ENCODE measurements around the gene ZNF598.

ZNF598 gene

DNA sequence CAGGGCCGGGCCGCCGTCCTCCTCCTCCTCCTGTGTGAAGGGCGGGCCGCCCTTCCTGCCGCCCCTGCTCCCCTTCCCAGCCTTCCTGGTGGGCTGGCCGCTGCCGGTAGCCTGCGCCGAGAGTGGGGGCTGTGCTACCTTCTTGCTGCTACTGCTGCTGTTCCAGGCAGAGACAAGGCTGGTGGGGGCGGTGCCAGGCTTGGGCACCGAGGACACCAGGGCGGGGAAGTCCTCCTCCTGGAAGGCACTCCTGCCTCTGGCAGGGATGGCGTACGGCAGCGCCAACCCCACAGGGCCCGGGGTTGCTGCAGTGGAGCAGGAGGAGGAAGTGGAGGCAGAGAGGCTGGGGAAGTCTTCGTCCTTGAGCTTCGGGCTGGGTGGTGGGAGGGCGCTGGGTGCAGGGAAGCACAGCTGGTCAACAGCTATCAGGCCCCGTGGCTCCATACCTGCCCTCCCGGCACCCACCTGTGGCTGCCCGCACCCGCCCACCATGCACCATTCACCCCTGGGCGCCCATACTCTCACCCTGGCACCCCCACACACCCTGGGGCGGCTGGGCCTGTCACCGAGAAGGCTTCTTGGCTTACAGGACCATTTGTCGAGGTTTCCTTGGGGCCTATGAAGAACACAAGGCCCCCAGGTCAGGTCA is 9.6 kb downstream of the ZNF598 start:
- intact Hi-C loops (cut with DNase I), result no loop called here
- DNase-seq, result peak in 28 of 42 donors; percentile 30 to 87 (median 58)

DNA sequence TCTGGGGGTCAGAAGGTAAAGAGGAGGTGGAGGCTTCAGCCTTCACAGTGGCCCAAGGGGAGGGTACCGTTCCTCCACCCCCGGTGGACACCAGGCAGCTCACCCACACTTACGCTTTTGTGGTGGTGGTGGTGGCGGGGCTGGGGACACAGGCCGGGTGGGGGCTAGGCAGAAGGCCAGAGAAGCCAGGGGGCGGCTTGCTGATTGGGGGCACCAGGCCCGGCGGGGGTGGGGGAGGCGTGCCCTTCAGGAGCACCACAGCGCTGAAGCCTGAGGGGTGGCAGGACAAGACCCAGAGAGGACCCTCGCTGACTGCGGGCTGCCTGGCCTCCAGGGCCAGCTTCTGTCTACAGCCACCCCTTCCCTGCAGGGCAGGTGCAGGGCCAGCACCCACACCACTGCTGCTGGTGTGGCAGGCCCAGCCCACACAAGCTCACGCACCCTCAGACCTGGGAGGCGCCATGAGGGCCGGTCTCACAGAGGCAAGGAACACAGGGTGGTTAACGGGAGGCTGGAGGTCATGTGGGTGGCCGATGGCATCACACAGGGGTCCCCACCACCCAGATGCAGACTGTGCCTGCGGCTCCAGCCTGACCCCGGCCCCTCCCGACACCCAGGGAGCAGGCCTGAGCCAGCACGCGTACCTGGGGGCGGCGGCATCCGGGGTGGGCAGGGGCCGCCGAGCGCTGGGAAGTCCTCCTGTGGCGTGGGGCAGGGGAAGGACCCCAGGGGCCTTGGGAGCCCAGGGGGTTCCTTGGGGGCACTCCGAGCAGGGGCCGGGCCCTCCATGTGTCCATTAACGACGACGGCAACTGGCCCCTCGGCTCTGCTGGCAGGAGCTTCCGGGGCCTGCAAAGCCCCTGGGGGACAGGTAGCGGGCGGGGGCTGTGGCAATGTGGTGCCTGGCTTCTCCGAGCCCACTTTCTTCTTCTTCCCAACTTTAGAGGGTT is 10.5 kb downstream of the ZNF598 start:
- intact Hi-C loops (cut with DNase I), result no loop called here
- no peak for DNase-seq

DNA sequence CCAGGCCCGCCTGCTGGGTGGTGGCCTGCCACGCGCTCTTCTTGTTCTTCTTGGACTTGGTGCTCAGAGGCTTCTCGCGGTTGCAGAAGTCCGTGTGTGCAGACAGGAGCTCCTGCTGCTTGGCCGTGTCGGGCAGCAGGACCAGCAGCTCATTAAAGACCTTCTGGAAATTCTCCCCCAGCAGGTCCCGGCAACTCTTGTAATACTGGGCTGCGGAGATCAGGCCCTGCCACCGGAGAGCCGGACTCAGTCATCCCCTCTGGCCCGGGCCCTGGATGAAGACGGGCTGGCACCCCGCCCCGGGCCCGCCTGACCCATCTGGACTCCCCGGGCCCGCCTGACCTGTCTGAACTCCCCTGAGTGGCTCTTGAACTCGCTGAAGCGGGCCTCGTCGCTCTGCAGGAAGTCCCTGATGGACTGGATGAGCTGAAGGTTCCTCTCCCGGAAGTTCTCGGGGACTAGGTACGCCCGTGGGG is 11.2 kb downstream of the ZNF598 start:
- no peak for DNase-seq
- intact Hi-C loops (cut with DNase I), result no loop called here

DNA sequence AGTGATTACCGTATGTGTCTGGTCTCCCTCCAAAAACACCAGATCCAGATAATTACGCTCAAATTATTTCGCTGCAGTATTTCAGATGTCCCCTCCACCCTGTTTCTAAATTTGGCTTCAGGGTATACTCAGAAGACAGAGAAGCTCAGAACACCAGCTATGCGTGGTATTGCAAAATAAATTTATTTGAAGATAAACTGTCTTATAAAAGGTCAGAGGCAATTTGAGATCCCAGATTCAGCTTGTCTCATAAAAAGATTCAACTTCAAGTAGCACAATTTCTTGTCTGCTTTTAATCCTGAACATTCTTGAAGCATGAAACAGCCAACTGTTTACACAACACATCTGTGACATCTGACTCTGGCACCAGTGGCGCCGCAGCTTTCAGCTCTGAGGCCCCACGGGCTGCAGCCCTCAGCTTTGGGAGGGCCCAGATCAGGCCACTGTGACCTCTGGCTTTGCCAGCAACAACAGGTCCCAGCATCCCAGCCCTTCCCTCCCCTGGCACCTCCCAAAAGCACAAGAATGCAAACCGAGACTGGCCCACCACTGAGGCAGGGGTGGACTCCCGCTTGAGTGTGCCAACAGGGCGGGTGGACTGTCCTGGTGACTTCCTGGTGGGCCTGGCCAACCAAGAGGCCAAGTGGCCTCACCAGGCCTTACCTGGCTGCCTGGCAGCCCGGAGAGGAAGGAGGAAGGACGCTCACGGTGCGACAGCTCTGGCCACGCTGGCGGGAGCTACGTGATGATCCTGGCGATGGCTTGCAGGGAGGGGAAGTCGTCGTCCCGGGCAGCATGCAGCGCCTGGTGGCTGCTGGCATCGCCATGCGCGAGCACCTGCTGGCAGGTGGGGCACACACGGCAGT is 11.9 kb downstream of the ZNF598 start:
- intact Hi-C loops (cut with DNase I), result no loop called here
- no peak for DNase-seq

DNA sequence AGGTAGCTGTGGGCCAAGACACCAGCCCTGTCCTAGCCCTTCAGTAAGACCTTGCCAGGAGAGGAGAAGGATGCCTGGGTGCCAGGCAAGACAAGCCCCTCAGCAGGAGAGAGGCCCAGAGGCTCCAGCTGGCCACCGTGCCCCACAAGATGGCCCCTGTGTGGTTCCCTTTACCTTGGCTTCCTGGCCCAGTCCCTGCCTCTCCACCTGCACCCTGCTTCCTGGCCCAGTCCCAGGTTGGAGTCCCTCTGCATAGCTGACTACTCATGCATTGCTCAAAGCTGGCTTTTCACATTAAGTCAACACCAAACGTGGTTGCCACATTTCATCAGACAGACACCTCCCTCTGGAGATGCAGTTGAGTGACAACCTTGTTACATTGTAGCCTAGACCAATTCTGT is 15.9 kb downstream of the ZNF598 start:
- intact Hi-C loops (cut with DNase I), result no loop called here
- no peak for DNase-seq

DNA sequence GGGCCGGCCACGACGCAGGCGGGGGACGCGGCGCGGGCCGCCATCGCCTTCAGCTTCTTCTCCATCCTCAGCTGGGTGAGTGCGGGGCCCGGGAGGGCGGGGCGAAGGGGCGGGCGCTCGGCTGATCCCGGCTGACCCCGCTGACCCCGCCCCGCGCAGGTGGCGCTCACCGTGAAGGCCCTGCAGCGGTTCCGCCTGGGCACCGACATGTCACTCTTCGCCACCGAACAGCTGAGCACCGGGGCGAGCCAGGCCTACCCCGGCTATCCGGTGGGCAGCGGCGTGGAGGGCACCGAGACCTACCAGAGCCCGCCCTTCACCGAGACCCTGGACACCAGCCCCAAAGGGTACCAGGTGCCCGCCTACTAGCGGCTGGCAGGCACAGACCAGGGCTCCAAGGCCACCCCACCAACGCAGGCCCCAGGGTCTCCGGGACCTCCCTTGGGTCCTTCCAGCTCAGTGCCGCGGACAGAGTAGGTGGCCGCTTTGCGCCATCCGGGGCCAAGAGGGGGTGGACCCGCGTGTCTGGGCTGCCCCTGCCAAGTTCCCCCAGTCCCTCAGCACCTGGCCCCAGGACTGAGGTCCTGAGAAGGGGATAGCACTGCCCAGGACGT is 16.8 kb downstream of the ZNF598 start:
- DNase-seq, result no peak
- intact Hi-C loops (cut with DNase I), result no loop called here

DNA sequence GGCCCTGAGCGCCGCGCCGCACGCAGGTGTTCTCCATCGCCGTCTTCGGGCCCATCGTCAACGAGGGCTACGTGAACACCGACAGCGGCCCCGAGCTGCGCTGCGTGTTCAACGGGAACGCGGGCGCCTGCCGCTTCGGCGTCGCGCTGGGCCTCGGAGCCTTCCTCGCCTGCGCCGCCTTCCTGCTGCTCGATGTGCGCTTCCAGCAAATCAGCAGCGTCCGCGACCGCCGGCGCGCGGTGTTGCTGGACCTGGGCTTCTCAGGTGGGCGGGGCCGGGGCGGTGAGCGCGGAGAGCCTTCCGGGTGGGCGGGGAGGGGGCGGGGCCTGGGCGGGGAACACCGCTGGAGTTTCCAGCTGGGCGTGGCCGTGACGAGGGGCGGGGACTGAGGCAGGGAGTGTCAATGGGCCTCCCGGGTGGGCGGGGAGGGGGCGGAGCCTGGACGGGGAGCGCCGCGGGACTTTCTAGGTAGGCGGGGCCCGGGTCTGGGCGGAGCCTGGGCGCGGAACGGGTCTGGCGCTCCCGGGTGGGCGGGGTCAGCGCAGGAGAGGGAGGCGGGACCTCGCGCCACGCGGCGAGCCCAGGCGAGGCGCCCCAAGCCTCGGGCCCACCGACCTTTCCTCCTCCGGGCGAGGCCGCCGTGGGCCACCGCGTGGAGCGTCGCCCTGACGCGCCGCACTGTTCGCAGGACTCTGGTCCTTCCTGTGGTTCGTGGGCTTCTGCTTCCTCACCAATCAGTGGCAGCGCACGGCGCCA is 17.5 kb downstream of the ZNF598 start:
- DNase-seq, result peak; percentile 70 to 94 (median 86)
- intact Hi-C loops (cut with DNase I), result no loop called here

DNA sequence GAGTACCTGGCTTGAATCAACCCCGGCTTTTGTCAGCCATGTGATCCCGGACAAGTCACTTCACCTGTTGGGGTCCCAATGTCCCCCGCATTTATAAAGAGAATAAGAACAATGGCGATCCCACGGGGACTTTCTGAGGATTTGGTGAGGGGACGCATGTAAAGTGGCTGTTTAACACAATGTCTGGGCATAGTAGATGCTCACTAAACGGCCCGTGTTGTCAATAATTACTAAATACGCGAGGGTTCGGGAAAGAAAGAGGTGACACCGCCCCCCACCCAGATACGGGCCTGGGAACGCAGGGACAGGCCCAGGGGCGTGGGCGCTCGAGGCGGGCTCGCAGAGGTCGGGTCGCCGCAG is 18.1 kb downstream of the ZNF598 start:
- intact Hi-C loops (cut with DNase I), result no loop called here
- no peak for DNase-seq

DNA sequence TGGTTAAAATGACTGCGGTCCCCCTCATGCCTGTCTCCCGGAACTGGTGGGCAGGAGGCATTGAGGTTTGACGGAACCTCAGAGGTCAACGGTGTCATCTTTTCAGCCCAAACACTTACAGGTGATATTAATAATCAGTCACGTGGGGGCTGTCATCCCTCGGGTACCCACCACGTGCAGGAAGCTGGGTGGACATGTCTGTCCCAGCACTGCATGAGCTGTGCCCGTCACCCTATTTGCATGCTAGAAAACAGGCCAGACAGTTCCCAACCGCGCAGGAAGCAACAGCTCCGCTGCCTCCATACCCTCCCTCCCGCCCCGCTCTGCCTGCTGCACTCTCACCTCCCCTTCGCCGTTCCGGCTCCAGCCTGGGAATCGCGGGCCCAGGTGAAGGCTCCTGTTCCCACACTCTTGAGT is 18.5 kb downstream of the ZNF598 start:
- intact Hi-C loops (cut with DNase I), result no loop called here
- peak in 3 of 42 donors; percentile 13 to 48 (median 30) for DNase-seq

DNA sequence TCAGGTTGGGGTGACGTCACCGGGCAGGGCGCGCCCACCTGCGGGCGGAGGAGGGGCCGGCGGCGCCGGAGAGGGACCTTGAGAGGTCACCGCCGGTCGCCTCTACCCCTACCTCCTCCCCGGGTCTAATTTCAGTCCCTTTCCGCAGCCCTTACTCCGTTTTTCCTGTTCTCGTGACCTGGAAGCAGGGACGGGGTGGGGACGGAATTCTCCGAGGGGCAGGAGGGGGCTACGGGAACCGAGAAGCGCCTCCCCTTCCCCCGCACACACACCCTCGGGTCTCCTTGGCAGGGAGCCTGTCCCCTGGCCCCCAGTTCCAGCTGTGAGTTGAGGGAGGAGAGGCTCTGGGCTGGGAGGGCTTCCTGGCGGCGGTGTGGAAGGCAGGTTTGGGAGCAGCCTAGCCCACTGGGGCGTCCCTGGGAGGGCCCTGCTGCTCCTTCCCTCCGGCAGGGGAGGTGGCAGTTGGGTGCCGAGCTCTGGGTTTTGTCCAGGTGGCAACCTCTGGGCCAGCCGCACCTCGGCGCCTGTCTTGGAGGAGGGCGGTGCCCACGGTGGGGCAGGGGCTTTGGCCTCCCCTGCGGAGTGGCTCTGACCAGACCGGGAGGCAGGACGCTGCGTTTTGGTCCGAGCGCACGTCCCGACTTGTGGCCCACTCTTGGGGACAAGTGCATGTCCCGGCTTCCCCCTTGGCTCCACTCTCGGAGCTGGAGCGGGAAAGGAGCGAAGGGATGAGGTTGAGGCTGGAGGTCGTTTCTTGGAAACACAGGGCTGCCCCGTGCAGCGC is 19.1 kb downstream of the ZNF598 start:
- DNase-seq, result peak in 10 of 42 donors; percentile 24 to 65 (median 46)
- intact Hi-C loops (cut with DNase I), result no loop called here

DNA sequence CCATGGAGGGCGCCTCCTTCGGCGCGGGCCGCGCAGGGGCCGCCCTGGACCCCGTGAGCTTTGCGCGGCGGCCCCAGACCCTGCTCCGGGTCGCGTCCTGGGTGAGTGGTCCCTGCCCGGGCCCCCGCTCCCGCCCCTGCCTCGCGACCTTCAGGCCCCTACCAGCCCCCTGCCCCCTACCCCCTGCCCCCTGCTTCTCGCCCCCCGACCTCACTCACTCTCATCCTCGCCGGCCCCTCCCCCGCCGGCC is 19.6 kb downstream of the ZNF598 start:
- intact Hi-C loops (cut with DNase I), result no loop called here
- no peak for DNase-seq

DNA sequence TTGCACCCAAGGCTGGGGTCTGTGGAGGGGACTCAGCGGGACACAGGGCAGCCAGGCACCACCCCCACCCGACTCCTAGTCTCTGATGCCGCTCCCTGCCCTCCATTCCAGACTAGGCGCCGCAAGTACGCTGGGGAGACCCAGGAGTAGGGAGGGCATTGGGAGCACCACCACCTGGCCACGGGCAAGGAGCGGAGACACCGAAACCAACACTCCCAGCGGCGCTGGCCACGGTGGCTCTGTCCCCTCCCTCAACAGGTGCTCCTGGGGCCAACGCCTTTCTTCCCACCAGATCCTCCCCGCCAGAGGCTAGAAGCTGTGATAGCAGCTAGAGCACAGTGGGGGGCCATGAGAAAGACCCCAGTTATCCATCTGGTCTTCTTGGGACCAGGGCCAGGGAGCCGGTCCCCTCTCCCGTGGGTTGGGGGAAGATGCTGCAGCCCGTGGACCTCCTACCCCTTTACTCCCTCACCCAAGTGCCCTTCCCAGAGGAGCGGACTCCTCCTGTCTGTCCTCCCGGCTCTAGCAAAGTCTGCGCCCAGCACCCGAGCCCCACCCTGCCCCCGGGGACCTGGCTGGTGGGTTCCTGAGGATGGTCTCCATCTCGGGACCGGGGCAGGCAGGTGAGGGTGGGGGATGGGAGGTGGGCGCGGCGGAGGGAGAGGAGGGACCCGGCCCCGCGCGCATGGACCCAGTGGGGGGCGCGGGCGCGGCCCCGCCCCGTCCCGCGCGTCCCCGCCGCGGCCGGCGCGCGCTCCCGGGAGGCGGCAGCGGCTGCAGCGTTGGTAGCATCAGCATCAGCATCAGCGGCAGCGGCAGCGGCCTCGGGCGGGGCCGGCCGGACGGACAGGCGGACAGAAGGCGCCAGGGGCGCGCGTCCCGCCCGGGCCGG is 20.2 kb downstream of the ZNF598 start, which contains the start of gene SYNGR3:
Gene SYNGR3 (plus strand): TSS at position 762 of the 892 bp plus-strand sequence. CDS start 133 bp downstream, outside the sequence.
- peak in 2 of 42 donors; percentile 32 to 37 for DNase-seq
- intact Hi-C loops (cut with DNase I), result no loop called here

DNA sequence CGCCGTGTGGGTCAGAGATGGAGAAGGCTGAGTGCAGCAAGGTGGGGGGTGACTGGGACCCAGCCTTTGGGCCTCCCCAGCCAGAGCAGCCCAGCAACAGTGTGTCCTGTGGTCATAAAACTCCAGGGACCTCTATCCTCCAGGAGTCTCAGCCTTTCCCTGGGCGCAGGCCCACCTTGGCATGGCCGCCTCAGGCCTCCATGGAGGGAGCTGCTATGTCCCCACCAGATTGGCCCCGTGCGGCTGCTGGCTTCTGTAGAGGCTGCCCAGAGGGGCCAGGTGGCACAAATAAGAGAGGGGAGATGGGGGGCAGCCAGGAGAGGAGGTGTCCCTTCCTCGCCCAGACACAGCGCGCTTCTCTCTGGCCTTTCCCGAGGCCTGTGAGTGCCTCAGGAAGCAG is 22.4 kb downstream of the ZNF598 start:
- intact Hi-C loops (cut with DNase I), result no loop called here
- DNase-seq, result no peak

DNA sequence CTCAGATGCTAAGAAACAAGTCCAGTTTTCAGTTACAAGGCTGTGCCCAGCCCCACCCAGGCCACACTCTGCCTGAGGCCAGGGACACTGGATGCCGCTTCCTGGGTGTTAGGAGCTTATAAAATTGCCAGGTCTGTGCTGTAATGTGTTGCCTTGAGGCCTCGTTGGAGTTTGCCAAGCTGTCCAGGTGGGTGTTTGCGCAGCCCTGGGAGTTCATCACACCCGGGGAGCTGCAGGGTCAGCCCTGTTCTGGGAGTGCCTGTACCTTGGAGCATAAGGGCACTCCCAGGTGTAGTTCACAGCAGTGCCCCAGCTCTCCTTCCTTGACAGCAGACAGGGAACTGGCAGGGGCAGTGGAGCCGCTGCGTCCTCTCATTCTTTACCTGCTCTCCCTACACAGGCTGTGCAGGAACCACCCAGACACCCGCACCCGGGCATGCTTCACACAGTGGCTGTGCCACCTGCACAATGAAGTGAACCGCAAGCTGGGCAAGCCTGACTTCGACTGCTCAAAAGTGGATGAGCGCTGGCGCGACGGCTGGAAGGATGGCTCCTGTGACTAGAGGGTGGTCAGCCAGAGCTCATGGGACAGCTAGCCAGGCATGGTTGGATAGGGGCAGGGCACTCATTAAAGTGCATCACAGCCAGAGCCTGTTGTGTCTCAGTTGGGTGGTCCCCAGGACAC is 24.0 kb downstream of the ZNF598 start:
- no peak for DNase-seq
- intact Hi-C loops (cut with DNase I), result no loop called here

DNA sequence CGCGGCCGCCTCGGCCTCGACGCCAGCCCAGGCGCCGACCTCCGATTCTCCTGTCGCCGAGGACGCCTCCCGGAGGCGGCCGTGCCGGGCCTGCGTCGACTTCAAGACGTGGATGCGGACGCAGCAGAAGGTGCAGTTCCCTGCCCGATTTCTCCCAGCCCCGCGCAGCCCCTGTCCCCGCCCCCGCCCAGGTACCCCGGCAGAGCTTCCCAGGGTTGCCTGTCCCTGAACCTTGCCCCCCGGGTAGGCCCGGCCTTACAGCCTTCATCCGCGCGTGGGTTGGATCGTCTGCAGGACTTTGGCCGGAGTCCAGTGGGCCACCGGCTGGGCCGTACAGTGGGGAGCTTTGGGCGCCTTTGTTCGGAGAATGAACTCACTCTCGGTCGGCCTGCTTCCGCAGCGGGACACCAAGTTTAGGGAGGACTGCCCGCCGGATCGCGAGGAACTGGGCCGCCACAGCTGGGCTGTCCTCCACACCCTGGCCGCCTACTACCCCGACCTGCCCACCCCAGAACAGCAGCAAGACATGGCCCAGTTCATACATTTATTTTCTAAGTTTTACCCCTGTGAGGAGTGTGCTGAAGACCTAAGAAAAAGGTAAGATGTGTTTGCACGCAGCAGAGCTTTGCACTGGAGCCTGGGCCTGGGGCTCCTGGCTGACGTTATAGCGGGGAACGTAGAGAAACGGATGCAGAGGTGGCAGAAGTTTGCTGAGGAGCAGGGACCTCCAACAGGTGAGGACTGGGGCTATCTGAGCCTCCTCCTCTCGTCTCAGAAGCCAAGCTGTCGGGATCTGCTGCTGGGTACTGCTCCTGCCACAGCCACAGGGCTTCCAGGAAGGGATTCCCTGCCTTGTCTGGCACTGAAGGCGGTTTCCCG is 25.0 kb downstream of the ZNF598 start:
- intact Hi-C loops (cut with DNase I), result no loop called here
- peak in 6 of 42 donors; percentile 25 to 51 (median 42) for DNase-seq
